NAMALWA (cell line): ENCODE measurements around the gene RAPGEF4.

Experiments
- DNase-seq: peaks from one replicate; pipeline ENCODE4 v3.0.0-alpha.2; 2015; ENCODE audit warnings: low spot score

RAPGEF4 gene

DNA sequence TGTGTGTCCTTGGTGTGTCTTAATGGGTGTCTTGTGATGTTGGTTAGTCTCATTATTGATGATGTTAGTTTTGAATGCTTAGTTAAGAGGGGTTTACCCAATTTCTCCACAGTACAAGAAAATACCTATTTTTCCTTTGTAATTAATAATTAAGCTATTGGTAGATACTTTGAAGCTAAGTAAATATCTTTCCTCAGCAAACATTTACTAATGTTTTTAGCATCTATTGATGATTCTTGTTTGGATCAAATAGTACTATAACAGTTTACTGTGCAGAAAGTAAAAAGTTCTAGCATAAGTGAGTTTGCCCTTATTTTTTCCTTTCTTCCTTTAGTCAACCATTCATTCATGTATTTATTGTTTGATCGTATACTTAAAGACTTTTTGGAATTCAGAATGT, 359.1 kb downstream of the RAPGEF4 start:
- no peak for DNase-seq

DNA sequence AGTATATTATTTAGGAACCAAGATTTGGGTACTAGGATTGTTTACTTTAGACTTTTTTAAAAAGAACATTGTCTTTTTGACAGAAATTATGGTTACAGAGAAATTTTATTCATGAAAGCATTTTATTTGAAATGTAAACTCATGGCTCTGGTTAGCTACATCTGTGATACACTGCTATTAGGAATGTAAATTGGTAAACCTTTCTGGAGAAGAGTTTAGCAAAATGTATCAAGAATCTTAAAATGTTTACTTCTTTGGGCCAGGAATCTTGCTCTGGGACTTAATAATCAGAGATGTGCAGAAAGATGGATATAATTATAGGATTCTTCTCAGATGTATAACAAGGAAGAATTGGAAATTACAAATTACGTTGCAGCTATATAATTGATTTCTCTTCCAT, 359.7 kb downstream of the RAPGEF4 start:
- no peak for DNase-seq

DNA sequence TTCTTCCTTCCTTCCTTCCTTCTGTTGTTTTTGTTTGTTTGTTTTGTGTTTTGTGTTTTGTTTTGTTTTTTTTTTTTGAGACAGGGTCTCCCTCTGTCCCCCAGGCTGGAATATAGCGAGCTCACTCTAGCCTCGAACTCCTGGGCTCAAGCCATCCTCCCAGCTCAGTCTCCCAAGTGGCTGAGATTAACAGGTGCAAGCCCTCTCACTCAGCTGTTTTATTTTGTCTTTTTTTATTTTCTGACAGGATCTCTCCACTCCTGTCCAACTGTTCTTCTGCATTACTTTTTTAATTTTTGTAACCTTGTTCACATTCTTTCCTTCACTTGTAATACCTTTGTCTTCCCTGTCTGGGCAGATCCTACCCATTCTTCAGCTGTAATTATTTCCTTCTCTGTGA, 363.6 kb downstream of the RAPGEF4 start:
- no peak for DNase-seq

DNA sequence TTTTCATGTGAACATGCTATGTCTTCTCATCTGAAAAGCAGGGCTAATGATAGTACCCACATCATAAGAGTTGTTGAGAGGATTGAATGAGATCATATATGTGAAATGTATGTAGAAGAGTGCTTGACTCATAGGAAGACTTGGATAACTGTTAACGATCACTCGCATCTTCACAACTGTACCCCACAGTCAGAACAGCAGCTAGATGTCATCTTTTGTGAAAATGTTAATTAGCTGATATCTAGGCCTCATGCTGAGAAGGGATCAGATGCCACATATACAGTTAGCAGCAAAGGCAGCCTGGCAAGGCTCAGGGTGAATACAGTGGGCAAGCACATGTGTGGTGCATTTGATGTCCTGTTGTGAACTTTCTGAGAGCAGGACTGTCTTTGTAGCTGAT, 364.2 kb downstream of the RAPGEF4 start:
- DNase-seq, result no peak

DNA sequence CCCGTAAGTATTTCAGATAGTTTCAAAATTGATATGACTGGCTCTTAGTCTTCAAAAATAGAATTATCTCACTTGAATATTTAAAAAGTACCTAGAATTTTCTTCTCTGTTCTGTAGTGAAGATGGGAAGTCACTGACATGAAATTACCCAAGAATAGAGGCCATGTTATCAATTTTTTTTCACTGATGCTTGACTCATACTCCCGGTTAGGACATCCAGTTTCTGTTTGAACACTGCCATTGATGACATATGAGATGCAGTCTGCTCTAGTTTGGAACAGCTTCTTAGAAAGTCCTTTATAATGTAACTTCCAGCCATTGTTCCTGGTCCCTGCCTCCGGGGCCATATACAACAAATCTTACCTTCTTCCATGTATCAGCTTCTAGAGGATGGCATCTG, 366.0 kb downstream of the RAPGEF4 start:
- DNase-seq, result no peak
